GM10266 (cell line): Measurements from ENCODE around the gene UBE2B.
"Not testable (repeated sequence)": the region's sequence is repeated elsewhere in the genome, so short reads cannot be mapped to it uniquely, and the experiment has no call there.

Source experiments
- DNase-seq: peaks from one replicate; pipeline ENCODE4 v3.0.0; 2012; ENCODE audit errors: extremely low spot score
- TF ChIP-seq, protein P1 (sequence below): IDR thresholded peaks from 2 replicates; pipeline ENCODE4 v1.5.1; 2012; ENCODE audit warnings: mild to moderate bottlenecking, low read depth; ENCODE audit not compliant: control insufficient read depth, insufficient read depth; ENCODE audit errors: missing control alignments

The UBE2B gene

DNA sequence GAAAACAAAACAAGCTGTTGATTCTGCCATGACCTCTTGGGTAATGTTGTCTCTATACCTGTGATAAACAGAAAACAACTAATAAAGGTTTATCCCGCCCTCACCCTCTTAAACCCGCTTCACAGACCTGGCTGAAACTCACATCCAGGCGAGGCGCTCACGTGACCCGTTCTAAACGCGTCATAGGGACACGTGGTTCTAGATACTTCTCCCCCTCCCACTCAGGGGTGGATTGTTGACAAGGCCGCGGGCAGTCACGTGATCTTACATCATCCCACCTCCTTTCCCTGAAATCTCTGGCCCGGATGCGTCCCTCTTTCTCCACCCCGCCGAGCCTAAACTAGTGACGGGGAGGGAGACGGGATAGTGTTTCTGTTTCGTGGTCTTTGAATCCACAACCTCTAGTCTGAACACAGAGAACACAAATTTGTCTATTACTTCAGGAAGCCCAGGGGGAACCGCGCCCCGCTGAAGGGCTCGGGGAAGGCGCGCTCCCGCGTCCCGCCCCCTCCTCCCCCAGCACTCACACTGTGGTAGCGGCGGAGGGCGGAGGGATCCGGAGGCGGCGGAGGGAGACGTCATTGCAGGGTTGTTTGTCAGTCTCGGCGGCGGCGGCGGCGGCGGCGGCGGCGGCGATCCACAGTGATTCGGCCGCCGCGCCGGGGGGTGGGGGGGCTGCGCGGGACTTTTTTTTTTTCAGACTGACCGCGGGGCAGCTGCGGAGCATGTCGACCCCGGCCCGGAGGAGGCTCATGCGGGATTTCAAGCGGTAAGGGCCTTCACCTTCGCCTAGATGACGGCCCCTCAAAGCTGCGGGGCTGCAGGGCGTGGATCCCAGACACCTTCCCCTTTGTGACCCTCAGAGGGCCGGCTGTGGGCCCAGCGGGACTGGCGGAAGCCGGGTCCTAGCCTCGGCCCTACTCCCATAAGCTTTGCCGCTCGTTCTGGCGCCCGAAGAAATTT, at the start of gene UBE2B:
Gene UBE2B (plus strand): TSS at position 699 of the 963 bp plus-strand sequence. CDS start 27 bp downstream, at position 726.
- DNase-seq: peak; percentile 95
- TF ChIP-seq, protein P1, sequence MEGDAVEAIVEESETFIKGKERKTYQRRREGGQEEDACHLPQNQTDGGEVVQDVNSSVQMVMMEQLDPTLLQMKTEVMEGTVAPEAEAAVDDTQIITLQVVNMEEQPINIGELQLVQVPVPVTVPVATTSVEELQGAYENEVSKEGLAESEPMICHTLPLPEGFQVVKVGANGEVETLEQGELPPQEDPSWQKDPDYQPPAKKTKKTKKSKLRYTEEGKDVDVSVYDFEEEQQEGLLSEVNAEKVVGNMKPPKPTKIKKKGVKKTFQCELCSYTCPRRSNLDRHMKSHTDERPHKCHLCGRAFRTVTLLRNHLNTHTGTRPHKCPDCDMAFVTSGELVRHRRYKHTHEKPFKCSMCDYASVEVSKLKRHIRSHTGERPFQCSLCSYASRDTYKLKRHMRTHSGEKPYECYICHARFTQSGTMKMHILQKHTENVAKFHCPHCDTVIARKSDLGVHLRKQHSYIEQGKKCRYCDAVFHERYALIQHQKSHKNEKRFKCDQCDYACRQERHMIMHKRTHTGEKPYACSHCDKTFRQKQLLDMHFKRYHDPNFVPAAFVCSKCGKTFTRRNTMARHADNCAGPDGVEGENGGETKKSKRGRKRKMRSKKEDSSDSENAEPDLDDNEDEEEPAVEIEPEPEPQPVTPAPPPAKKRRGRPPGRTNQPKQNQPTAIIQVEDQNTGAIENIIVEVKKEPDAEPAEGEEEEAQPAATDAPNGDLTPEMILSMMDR: no peak

DNA sequence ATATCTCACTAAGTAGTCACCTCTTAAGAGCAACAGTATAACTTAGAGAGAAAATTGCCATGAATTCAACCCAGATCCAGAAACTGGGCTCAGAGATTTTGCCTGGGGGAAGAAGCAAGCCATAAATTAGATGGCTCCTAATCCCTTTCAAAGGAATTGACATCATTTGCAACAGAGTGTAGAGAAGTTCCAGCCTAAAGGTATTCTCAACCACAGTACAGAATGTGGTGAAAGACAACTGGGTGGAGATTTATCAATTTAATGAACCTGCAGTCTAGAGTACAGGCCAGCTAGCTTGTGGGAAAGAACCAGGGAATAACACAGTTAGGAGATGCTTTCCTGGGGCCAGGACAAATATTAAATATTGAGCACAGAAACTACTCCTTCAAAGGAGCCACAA, 44.0 kb upstream of the UBE2B start:
- no peak for DNase-seq
- TF ChIP-seq, protein P1: no peak

DNA sequence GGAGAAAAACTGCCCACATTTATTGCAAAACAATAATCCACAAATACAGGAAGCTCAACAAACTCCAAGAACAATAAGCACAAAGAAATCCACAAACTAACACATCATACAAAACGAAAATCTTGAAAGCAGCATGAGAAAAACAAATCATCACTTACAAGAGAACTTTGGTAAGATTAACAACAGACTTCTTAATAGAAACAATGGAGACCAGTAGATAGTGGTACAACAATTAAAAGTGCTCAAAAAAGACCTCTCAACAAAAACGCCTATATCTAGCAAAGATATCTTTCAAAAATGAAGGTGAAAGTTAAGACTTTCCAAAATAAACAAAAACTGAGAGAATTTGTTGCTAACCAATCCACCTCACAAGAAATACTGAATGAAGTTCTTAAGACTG, 42.8 kb upstream of the UBE2B start:
- TF ChIP-seq, protein P1: no peak
- no peak for DNase-seq

DNA sequence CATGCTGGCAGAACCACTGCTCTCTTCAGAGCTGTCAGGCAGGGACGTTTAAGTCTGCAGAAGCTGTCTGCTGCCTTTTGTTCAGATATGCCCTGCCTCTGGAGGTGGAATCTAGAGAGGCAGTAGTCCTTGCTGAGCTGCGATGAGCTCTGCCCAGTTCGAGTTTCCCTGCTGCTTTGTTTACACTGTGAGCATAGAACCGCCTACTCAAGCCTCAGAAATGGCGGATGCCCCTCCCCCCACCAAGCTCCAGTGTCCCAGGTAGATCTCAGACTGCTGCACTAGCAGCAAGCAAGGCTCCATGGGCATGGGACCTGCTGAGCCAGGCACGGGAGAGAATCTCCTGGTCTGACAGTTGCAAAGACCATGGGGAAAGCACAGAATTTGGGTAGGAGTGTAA, 34.5 kb upstream of the UBE2B start:
- DNase-seq: not testable (repeated sequence)

DNA sequence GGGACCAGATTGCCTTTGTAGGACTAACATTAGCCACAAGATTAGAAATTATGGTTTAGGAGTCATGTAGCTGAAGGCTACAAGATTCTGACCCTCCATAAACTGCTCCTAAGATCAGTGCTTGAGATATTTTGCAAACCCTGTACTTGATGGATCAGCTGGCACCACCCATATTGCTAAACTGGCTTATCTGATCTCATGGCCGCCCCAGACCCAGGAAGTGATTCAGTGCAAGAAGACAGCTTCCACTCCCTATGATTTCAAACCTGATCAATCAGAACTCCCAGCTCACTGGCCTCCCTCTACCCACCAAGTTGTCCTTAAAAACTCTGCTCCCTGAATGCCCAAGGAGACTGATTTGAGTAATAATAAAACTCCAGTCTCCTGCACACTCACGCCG, 27.9 kb upstream of the UBE2B start:
- DNase-seq: not testable (repeated sequence)

DNA sequence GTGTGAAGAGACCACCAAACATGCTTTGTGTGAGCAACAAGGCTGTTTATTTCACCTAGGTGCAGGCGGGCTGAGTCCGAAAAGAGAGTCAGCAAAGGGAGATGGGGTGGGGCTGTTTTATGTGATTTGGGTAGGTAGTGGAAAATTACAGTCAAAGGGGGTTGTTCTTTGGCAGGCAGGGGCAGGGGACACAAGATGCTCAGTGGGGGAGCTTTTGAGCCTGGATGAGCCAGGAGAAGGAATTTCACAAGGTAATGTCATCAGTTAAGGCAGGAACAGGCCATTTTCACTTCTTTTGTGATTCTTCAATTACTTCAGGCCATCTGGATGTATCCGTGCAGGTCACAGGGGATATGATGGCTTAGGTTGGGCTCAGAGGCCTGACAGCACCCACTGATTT, 25.9 kb upstream of the UBE2B start:
- DNase-seq: not testable (repeated sequence)

DNA sequence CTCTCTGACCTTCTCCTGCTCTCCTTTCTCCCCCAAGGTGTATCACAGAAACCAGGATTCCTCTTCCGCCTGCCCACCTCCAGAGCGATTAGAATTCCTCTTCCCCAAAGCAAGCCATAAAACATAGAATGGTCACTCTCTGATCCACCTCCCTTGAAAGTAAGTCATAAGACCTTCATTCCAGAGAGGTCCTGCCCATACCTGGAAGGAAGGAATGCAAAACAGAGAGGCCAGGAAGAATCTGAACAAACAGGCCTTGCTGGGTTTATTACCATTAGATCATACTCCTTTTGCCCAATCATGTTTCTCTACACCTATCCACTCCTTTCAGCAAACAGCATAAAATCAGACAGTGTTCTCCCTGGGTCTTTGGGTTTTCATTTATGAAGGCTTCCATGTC, 25.4 kb upstream of the UBE2B start:
- TF ChIP-seq, protein P1: no peak
- no peak for DNase-seq

DNA sequence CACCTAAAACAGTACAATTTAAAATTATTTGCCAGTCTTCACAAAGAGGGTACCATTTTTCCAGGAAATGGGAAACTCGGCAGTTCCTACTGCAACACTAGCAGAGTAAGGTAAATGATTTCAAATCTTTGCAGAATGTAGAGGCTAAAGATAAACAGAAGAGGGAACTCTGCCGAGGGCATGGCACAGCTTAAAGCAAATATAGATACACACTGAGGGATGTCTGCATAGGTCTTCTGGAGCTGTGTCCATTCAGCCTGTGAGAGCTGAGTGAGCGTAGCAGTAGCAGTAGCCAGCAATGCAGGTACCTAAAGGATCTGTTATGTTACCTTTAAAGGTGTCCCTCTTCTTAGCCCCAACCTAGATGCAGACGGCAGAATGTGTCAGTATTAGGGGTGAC, 21.9 kb upstream of the UBE2B start:
- no peak for DNase-seq
- TF ChIP-seq, protein P1: no peak

DNA sequence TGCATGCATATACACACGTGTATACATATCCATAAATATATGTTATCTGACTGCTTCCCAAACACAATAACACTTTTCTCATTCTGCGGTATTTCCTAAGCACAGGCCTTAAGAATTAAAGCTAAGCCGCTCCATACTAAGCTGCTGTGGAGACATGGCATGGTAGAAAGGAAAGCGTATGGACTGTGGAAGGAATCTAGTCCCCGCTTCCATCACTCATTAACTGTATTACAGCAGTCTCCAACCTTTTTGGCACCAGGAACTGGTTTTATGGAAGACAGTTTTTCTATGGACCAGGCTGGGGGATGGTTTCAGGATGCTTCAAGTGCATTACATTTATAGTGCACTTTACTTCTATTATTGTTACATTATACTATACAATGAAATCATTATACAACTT, 15.7 kb upstream of the UBE2B start:
- DNase-seq: no peak
- TF ChIP-seq, protein P1: no peak
